Measurements from ENCODE around the gene IDH2. TPM values are rescaled to one million over a fixed set of nuclear protein-coding genes. Genes with fewer than 3 reads are reported as not detected.

The IDH2 gene
- total and polyA plus RNA-seq, 10 of the 15 experiments (the other 5 are each of a cell fraction or from before 2014, with no cell fraction given) = 2.3 to 358 (median 242) TPM

- in situ Hi-C loops (cut with MboI) = no loop called here
- no peak for FAIRE-seq
- TF ChIP-seq PAX8 (IDR thresholded peaks at IDR 0.05) (no peak), PRDM15 (CRISPR knock-in tag; IDR thresholded peaks at IDR 0.05) (no peak), IKZF2 (IDR thresholded peaks at IDR 0.05) (no peak), ZNF687 (IDR thresholded peaks at IDR 0.05) (no peak), NR2C1 (IDR thresholded peaks at IDR 0.05) (no peak), RCOR1 (conservative IDR thresholded peaks at IDR 0.05; ENCODE audit: low read depth, low read length) (no peak)
- no peaks in the 10 kb centered on the region for H4K20me1 ChIP-seq (ENCODE audit: control insufficient read depth, insufficient read depth)
- H3K27ac ChIP-seq (ENCODE audit: control insufficient read depth, insufficient read depth) = no peak overlapping the region; the same call in 1 of the 2 replicates
- H3K27me3 ChIP-seq (replicated peaks in 1 of 2; ENCODE audit: control insufficient read depth in 2 of 2, insufficient read depth in 2 of 2, low read length in 1 of 2) = no peaks in the 10 kb centered on the region
- no TSS peak for BruUV-seq (replicated peaks)
- peaks cover 1 to 4% of the 10 kb centered on the region in 2 experiments for H3K36me3 ChIP-seq (ENCODE audit: control insufficient read depth in 2 of 2, insufficient read depth in 2 of 2, low read length in 1 of 2)
- ChIA-PET RAD21 (ENCODE audit: unreplicated experiment) (interaction anchor here (1.1 kb wide), 1 partner anchor 13 kb away, joined by 4 read pairs; no protein-coding TSS in a partner anchor), CTCF (interaction anchor here (2.2 kb wide), 1 partner anchor 36 kb away, joined by 7 read pairs; no protein-coding TSS in a partner anchor), SMC1A (ENCODE audit: uncharacterized antibody, unreplicated experiment) (interaction anchor here (12.0 kb wide), 1 partner anchor 26 kb away, joined by 224 read pairs; the partner anchor contains the start of gene ZNF710), POLR2A (interaction anchor here (1.1 to 7.5 kb wide), 3 partner anchors 24 to 138 kb away, joined by 3 to 56 read pairs (median 4); no protein-coding TSS in a partner anchor)
- H3K4me3 ChIP-seq = no peak overlapping the region
- peak overlapping the region; percentile 12; the same call in 1 of the 2 replicates for H3K4me2 ChIP-seq (ENCODE audit: control insufficient read depth, insufficient read depth)
- no peak overlapping the region for H2AFZ ChIP-seq (ENCODE audit: control insufficient read depth, low read depth, low read length)
- intact Hi-C loops (cut with micrococcal nuclease; ENCODE audit: unreplicated experiment) = loop anchor here (5.0 kb wide), 1 partner anchor 61 kb away; no protein-coding TSS in a partner anchor
- ATAC-seq = no peak
- whole genome bisulfite sequencing (ENCODE audit: insufficient coverage, insufficient replicate concordance, low lambda C conversion rate, missing lambda C conversion rate) = 98% methylated on average over 8 of the region's 10 CpGs
- H3K9me3 ChIP-seq (replicated peaks; ENCODE audit: control insufficient read depth, insufficient read depth, low read length) = no peaks in the 10 kb centered on the region; the same call in 2 of the 3 replicates
- H3K79me2 ChIP-seq (ENCODE audit: control insufficient read depth, insufficient read depth, low read length) = peaks cover 75% of the 10 kb centered on the region
- peaks cover 67% of the 10 kb centered on the region for H3K4me1 ChIP-seq (ENCODE audit: control insufficient read depth, insufficient read depth, low read length)
- DNase-seq (ENCODE audit: low read depth, low spot score) = no peak
- H3K9ac ChIP-seq (ENCODE audit: control insufficient read depth, insufficient read depth, low read length) = no peak overlapping the region
Measured at GRCh38 chr15:90035840-90036230, 66.4 kb downstream of the IDH2 start.

All from GM12878 (cell line).